NCI-H2081 treated with DMSO at 0.1 percent for 48 hours (cell line): ENCODE measurements around the gene IPCEF1.
"Not testable (repeated sequence)": the region's sequence is repeated elsewhere in the genome, so short reads cannot be mapped to it uniquely, and the experiment has no call there.

Experiments used
- DNase-seq: peaks from one replicate; lab custom pipeline; 2025; lab: John Stamatoyannopoulos, UW

Gene IPCEF1

GRCh38 chr6:154219250-154219649 lies 137.4 kb downstream of the IPCEF1 start:
- DNase-seq = no peak

- DNase-seq = no peak
Measured at GRCh38 chr6:154218787-154219186, 137.8 kb downstream of the IPCEF1 start.

GRCh38 chr6:154218301-154218700 lies 138.3 kb downstream of the IPCEF1 start:
- DNase-seq = no peak

GRCh38 chr6:154213782-154214181 lies 142.8 kb downstream of the IPCEF1 start:
- DNase-seq = no peak

- no peak for DNase-seq
Measured at GRCh38 chr6:154210678-154211077, 145.9 kb downstream of the IPCEF1 start.

- DNase-seq = no peak
Measured at GRCh38 chr6:154209555-154209954, 147.0 kb downstream of the IPCEF1 start.

- no peak for DNase-seq
Measured at GRCh38 chr6:154206996-154207395, 149.6 kb downstream of the IPCEF1 start.

GRCh38 chr6:154206141-154206540 lies 150.5 kb downstream of the IPCEF1 start:
- DNase-seq = no peak

GRCh38 chr6:154202958-154203357 lies 153.6 kb downstream of the IPCEF1 start:
- DNase-seq = no peak

- no peak for DNase-seq
Measured at GRCh38 chr6:154202339-154202738, 154.3 kb downstream of the IPCEF1 start.

- DNase-seq = not testable (repeated sequence)
Measured at GRCh38 chr6:154201688-154202087, 154.9 kb downstream of the IPCEF1 start.

GRCh38 chr6:154197196-154197860 lies 159.3 kb downstream of the IPCEF1 start:
- DNase-seq = no peak

- DNase-seq = no peak
Measured at GRCh38 chr6:154196333-154196885, 160.2 kb downstream of the IPCEF1 start.

- DNase-seq = no peak
Measured at GRCh38 chr6:154187714-154188113, 168.9 kb downstream of the IPCEF1 start.

- no peak for DNase-seq
Measured at GRCh38 chr6:154187203-154187602, 169.4 kb downstream of the IPCEF1 start.

- DNase-seq = no peak
Measured at GRCh38 chr6:154179434-154179833, 177.2 kb downstream of the IPCEF1 start.

GRCh38 chr6:154172393-154172792 lies 184.2 kb downstream of the IPCEF1 start:
- not testable (repeated sequence) for DNase-seq

GRCh38 chr6:154170106-154170505 lies 186.5 kb downstream of the IPCEF1 start:
- no peak for DNase-seq

GRCh38 chr6:154169193-154169847 lies 187.3 kb downstream of the IPCEF1 start:
- no peak for DNase-seq

GRCh38 chr6:154167126-154167525 lies 189.5 kb downstream of the IPCEF1 start:
- no peak for DNase-seq

GRCh38 chr6:154166140-154166539 lies 190.5 kb downstream of the IPCEF1 start:
- no peak for DNase-seq

GRCh38 chr6:154165478-154165877 lies 191.1 kb downstream of the IPCEF1 start:
- DNase-seq = no peak

GRCh38 chr6:154164397-154164796 lies 192.2 kb downstream of the IPCEF1 start:
- DNase-seq = no peak
